NCI-H446 treated with DMSO at 0.1 percent for 48 hours (cell line): ENCODE data around the gene EIF2S3.
A peak's percentile ranks its signal among the peaks of the same experiment; 100 is the strongest.
"Not testable (repeated sequence)": the region's sequence is repeated elsewhere in the genome, so short reads cannot be mapped to it uniquely, and the experiment has no call there.

Experiments
- DNase-seq: peaks from one replicate; lab custom pipeline; 2025; lab: John Stamatoyannopoulos, UW

The EIF2S3 gene

DNA sequence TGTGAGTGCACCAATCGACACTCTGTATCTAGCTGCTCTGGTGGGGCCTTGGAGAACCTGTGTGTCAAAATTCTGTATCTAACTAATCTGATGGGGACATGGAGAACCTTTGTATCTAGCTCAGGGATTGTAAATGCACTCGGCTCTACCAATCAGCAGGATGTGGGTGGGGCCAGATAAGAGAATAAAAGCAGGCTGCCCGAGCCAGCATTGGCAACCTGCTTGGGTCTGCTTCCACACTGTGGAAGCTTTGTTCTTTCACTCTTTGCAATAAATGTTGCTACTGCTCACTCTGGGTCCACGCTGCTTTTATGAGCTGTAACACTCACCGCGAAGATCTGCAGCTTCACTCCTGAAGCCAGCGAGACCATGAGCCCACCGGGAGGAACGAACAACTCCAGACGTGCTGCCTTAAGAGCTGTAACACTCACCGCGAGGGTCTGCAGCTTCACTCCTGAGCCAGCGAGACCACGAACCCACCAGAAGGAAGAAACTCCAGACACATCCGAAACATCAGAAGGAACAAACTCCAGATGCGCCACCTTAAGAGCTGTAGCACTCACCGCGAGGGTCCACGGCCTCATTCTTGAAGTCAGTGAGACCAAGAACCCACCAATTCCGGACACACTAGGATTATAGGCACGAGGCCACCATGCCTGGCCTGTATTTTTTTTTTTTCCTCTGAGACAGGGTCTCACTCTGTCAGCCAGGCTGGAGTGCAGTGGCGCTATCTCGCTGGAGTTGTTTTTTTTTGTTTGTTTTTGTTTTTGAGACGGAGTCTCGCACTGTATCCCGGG, 4.0 kb upstream of the EIF2S3 start:
- not testable (repeated sequence) for DNase-seq

DNA sequence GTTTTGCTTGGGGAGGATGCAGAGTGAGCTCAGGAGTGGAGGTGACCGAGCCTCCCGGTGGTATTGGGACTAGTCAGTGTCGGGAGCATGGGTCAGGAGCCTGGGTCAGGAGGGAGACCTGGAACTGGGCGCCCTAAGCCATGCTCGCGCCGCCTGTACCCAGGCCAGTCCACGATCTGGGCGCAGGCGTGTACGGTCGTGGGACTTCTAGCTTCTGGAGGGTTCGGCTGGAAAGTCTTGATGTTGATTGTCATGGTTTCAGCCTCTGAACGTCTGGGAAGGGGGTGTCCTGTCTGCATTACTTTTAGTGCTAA, 244 bp downstream of the EIF2S3 start:
- no peak for DNase-seq

DNA sequence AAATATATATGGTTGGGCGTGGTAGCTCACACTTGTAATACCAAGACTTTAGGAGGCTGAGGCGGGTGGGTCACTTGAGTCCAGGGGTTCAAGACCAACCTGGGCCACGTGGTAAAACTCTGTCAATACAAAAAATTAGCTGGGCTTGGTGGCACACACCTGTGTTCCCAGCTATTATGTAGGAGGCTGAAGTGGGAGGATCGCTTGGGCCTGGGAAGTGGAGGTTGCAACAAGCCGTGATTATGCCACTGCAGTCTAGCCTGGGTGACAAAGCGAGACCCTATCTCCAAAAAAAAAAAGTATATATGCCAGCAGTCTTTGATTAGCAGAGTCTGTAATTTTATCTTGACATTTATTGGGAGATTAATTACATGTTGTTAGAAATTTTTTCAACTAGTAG, 8.7 kb downstream of the EIF2S3 start:
- no peak for DNase-seq

DNA sequence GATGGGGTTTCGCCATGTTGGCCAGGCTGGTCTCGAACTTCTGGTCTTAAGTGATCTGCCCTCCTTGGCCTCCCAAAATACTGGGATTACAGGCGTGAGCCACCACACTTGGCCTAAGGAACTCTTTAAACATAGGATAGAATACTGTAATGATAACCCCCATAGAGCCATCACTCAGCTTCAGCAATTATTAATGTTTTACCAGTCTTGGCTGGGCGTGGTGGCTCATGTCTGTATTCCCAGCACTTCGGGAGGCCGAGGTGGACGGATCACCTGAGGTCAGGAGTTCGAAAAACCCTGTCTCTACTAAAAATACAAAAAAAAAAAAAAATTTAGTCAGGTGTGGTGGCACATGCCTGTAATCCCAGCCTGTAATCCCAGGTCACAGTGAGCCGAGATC, 15.1 kb downstream of the EIF2S3 start:
- no peak for DNase-seq

DNA sequence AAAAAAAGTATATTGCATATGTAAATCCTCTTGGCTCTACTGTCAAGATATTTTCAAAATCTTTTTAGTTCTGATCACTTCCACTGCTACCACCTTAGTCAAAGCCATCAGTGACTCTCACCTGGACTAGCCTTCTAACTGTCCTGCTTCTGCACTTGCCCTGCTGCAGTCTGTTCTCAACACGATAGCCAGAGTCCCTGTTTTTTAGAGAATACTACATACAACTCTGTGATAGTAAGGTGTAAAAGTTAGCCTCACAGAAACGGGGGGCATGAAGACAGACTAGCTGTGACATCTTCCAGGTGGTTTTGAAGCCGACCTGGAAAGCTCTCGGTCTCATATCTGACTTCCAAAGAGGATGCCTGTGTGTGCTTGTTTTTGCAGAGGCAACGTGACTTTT, 24.7 kb downstream of the EIF2S3 start:
- no peak for DNase-seq

DNA sequence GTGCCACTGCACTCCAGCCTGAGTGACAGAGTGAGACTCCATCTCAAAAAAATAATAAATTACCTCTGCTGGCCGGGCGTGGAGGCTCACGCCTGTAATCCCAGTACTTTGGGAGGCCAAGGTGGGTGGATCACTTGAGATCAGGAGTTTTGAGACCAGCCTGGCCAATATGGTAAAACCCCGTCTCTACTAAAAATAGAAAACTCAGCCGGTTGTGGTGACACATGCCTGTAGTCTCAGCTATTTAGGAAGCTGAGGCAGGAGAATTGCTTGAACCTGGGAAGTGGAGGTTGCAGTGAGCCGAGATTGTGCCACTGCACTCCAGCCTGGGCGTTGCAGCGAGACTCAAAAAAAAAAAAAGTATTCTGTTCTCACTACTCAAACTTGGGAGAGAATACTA, 25.5 kb downstream of the EIF2S3 start:
- not testable (repeated sequence) for DNase-seq

DNA sequence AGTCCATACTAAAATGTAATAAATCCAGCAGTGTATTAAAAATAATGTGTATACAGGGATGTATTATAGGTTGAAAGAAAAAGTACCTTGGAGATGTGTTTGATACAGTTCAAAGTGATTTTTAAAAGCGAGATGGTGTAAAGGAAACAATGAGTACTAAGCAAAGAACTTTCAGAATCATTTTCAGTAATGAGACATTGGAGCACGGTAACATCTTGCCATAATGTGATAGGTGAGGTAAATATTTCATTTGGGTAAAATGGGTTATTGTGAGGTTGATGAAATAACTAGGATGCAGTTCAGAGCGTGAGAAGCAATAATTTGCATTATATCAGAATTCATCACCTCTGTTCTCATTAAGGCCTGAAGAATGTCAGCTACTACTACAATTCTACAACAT, 25.9 kb downstream of the EIF2S3 start:
- DNase-seq, result no peak

DNA sequence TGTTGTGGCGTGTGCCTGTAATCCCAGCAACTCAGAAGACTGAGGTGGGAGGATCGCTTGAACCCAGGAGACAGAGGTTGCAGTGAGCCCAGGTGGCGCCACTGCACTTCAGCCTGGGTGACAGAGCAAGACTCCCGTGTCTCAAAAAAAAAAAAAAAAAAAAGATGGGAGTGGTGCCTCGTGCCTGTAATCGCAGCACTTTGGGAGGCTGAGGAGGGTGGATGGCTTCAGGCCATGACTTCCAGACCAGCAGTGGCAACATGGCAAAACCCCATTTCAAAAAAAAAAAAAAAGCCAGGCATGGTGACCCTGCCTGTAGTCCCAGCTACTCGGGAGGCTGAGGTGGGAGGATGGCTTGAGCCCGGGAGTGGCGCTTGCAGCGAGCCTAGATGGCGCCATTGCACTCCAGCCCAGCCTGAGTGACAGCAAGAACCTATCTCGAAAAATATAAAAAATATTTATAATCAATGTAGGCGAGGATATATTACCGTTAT, 27.0 kb downstream of the EIF2S3 start:
- DNase-seq, result peak; percentile 24

DNA sequence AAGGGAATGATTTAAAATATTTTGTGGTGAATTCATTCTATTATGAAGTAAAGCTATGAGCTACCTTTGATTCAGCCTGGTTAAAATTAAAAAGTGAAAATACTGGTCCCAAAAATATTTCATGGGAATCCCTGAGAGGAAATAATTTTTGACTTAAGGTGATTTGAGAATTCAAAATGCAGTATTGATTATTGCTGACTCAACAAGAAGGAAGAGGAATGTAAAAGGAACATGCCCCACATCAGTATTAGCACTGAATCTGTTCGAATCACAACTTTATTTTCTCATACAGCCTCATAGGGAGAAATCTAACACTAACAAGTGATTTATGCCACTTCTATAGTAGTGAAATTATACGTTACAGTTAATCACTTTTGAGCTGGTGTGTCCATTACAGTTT, 27.7 kb downstream of the EIF2S3 start:
- DNase-seq, result no peak

DNA sequence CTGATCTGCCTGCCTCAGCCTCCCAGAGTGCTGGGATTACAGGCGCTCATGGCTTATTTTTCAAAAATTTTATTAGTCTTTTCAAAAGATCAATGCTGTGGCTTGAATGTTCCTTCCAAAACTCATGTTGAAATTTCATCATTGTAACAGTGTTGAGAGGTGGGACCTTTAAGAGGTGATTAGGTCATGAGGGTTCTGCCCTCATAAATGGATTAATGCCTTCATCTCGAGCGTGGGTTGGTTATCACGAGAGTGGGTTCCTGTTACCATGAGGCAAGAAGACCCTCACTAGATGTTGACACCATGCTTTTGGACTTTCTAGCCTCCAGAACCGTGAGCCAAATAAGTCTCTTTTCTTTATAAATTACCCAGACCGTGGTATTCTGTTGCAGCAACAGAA, 30.3 kb downstream of the EIF2S3 start:
- DNase-seq, result no peak

DNA sequence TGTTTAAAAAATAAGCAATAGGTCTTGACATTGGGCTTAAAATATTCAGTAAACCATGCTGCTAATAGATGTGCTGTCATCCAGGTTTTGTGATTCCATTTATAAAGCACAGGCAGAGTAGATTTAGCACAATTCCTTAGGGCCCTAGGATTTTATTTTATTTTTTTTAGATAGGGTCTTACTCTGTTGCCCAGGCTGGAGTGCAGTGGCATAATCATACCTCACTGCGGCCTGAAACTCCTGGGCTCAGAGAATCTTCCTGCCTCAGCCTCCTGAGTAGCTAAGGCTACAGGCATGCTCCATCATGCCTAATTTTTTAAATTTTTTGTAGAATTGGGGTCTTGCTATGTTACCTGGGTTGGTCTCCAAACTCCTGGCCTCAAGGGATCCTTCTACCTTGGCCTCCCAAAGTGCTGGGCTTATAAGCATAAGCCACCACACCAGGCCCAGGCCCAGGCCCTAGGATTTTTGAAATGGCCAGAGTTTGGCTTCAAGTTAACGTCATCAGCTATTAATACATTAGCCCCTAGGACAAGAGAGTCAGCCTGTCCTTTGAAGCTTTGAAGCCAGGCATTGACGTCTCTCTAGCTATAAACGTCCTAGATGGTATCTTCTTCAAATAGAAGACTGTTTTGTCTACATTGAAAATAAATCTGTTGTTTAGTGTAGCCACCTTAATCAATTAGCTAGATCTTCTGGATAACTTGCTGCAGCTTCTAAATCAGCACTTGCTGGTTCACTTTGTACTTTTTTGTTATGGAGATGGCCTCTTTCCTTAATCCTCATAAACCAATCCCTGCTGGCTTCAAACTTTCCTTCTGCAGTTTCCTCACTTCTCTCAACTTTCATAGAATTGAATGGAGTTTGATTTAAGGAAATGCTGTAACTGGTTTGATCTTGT, 35.8 kb downstream of the EIF2S3 start:
- DNase-seq, result no peak

DNA sequence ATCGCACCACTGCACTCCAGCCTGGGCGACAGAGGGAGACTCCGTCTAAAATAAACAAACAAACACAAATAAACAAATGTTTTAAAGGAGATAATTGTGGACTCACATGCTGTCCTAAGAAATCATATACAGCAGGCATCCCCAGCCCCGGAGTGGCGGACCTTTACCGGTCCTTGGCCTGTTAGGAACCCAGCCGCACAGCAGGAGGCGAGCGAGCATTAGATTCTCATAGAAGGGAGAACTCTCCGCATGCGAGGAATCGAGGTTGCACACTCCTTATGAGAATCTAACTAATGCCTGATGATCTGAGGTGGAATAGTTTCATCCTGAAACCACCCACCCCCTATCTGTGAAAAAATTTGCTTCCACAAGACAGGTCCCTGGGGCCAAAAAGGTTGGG, 39.0 kb downstream of the EIF2S3 start:
- DNase-seq, result no peak

DNA sequence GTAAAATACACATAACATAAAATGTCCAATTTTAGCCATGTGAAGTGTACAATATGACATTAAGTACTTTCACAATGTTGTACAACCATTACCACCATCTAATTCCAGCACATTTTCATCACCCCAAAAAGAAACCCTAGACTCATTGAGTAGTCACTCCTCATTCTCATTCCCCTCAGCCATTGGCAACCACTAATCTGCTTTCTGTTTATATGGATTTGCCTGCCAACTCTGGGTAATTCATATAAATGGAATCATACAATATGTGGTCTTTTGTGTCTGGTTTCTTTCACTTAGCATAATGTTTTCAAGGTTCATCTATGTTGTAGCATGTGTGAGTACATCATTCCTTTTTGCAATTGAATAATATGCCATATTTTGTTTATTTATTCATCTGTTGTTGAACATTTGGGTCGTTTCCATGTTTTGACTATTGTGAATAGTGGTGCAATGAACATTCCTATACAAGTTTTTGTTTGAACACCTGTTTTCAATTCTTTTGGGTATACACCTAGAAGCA, 43.0 kb downstream of the EIF2S3 start:
- DNase-seq, result no peak

DNA sequence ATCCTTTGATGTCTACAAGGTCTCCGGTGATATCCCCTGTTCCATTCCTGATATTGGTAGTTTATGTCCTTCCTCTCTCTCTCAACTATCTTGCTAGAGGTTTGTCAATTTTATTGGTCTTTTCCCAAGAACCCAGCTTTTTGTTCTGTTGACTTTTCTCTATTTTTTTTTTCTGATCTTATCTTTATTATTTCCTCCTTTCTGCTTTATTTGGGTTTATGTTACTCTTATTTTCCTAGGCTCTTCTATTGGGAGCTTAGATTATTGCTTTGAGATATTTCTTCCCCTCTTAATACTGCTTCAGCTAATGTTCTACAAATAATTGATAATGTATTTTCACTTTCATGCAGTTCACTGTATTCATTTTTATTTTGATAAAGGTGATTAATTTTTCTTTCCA, 44.2 kb downstream of the EIF2S3 start:
- DNase-seq, result no peak

DNA sequence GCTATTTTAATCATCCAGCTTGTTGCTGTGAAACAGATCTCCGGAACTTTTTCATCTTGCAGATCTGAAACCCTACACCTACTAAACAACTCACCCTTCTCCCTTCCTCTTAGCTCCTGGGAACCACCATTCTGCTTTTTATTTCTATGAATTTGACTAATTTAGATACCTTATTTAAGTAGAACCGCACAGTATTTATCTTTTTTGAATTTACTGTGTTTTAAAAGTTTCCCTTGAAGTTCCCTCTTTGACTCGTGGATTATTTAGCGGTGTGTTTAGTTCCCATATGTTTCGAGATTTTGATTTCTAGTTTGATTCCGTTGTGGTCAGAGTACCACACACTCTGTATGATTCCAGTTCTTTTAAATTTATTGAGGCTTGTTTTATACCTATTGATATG, 44.6 kb downstream of the EIF2S3 start:
- no peak for DNase-seq

DNA sequence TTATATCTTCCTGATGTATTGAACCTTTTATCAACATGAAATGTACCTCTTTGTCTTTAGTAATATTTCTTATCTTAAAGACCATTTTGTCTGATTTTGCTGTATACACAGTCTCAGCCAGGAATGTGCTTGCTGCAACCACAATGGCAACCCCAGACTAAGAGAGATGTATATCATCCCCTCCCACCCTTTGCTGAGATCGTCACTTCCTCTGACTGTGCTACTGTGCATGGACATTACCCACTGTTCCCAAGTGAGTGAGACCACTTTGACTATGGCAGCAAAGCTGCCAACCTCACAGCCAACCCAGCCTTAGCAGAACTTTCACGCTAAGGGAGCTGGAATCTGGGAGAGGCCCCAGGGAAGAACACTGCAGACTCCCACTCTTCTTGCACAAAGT, 46.0 kb downstream of the EIF2S3 start:
- no peak for DNase-seq

DNA sequence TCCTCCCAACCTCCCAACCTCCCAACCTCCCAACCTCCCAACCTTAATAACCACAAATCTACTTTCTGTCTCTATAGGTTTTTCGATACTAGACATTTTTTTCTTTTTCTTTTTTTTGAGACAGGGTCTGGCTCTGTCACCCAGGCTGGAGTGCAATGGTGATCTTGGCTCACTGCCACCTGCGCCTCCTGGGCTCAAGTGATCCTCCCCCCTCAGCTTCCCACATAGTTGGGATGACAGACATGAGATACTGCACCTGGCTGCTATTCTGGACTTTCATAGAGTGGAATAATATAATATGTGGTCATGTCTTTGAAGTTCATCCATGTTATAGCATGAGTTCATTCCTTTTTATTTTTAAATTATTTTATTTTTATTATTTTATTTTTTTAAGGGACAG, 55.3 kb downstream of the EIF2S3 start:
- no peak for DNase-seq

DNA sequence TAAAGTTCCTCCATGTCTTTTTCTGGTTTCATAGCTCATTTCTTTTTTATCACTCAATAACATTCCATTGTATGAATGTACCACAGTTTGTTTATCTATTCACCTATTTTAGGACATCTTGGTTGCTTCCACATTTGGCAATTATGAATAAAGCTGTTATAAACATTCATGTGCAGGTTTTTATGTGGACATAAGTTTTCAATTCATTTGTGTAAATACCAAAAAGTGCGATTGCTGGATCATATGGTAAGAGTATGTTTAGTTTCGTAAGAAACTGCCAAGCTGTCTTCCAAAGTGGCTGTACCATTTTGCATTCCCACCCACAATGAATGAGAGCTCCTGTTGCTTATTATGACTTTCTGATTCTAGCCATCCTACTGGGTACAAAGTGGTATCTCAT, 58.4 kb downstream of the EIF2S3 start:
- no peak for DNase-seq

DNA sequence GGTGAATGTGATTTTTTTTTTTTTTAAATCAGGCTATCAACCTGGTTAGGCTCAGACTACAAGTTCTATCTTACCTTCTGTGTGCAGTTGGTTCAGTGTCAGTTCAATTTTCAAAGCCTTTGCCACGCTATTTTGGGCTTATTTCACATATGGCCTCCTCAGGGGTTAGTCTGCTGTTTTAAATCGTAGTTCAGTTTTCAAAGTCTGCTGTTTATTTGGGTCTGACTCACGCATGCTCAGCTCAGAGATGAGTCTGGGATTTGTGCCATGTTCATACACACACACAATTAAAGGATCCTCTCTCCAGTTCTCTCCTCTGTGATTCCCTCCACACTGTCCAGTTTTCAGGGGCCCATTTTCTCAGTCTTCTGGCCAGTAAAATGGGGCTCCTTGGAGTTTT, 62.5 kb downstream of the EIF2S3 start:
- peak; percentile 74 for DNase-seq

DNA sequence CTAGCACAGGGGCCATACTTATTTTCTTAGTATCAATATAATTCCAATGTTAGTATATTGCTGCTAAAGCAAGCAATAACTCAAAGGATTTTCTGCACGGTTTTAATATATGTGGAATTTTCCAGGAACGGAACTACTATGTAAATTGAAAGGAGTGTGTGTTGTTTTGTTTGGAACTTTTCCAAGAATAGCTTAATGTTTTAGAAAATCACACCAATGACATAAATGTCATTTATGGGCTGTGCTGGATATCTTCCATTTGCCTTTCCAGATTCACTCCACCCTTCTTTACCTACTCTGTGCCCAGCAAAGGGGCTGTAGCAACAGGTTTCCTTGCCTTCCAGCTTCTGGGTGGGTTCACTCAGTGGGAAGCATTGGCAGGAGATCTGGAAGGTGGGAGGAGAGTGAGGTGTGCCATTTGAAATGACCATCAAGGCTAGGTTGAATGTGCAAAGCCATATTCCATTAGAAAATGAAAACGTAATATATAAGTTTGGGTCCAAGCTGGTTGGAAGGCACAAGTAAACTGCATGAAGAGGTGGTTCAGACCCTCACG, 69.6 kb downstream of the EIF2S3 start:
- DNase-seq, result no peak

DNA sequence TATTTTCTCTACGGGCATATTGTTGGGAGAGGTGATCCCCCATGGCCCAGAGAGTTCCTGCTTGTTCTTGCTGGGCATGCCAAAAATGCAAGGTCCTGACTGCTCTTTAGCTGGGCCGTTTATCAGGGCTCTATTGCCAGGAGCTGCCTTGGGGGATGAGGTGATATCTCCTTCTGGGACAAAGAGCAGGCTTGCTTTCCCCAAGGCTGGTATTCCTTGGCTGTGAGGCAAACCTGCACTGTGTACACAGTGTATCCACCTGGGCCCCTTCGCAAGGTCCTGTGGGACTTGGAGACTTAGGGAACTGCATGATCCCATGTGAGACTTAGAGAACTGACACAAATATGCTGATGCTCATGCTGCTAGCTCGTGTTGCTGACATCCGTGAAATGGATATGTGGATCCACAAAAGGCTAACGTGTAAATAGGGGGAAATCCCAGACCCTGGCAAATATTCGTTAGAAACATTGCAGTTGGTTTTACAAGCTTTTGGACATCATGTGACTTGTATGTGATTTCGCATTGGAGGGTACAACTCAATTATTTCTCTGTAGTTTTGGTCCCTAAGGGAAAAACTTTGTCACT, 70.4 kb downstream of the EIF2S3 start:
- DNase-seq, result no peak
